PC-3 (cell line): ENCODE data around the gene EVI2A. TPM values are rescaled to one million over a fixed set of nuclear protein-coding genes. Genes with fewer than 3 reads are reported as not detected.

Experiments used
- ATAC-seq: fragments of 200-7000 bp; cut with Tn5 transposase; 2 replicates; pipeline ENCODE4 v1.9.1; 2020; ENCODE audit warnings: mild to moderate bottlenecking, moderate library complexity
- BruUV-seq: library from RNA; stranded (reverse); fragments of 400-500 nt; replicated peaks from 2 replicates; lab custom pipeline; 2021; lab: Mats Ljungman, UMichigan
- CTCF ChIA-PET: fragments of 300-600 bp; sonication (Branson Sonifier 250); formaldehyde crosslinking; loops from one replicate; lab custom pipeline; 2022; ENCODE audit warnings: antibody characterized with exemption; lab: Charles Lee
- POLR2A ChIA-PET: fragments of 300-600 bp; sonication (Branson Sonifier 250); formaldehyde crosslinking; loops from one replicate; lab custom pipeline; 2022; ENCODE audit warnings: antibody characterized with exemption; ENCODE audit not compliant: unreplicated experiment; lab: Charles Lee
- DNase-seq: peaks from one replicate; pipeline ENCODE4 v3.0.0-alpha.2; 2015
- H2AFZ ChIP-seq: fragments of 300-600 bp; sonication (generic); 2 replicates; pipeline ENCODE4 v1.6.0; 2016; ENCODE audit warnings: antibody characterized with exemption, low read length
- H3F3A ChIP-seq: fragments of 300-600 bp; sonication (generic); one replicate; pipeline ENCODE4 v1.6.0; 2017; ENCODE audit warnings: antibody characterized with exemption, low read length, control low read depth, mild to moderate bottlenecking; ENCODE audit not compliant: unreplicated experiment
- H3K27ac ChIP-seq: fragments of 300-600 bp; sonication (generic); 2 replicates; pipeline ENCODE4 v1.5.1; 2016; ENCODE audit warnings: mild to moderate bottlenecking, low read length
- H3K27me3 ChIP-seq: fragments of 300-600 bp; sonication (generic); 2 replicates; pipeline ENCODE4 v1.6.1; 2016; ENCODE audit warnings: low read length, mixed read lengths
- H3K36me3 ChIP-seq: fragments of 300-600 bp; sonication (generic); 2 replicates; pipeline ENCODE4 v1.6.1; 2016; ENCODE audit warnings: low read depth, mixed run types, low read length, mixed read lengths
- H3K4me1 ChIP-seq: fragments of 300-600 bp; sonication (generic); 2 replicates; pipeline ENCODE4 v1.5.1; 2016; ENCODE audit warnings: low read length; ENCODE audit not compliant: insufficient read depth
- H3K4me2 ChIP-seq: fragments of 300-600 bp; sonication (generic); 2 replicates; pipeline ENCODE4 v1.6.0; 2016; ENCODE audit warnings: low read length
- H3K4me3 ChIP-seq: fragments of 300-600 bp; sonication (generic); 2 replicates; pipeline ENCODE4 v1.5.1; 2016; ENCODE audit warnings: mild to moderate bottlenecking, low read length, mixed read lengths
- H3K79me2 ChIP-seq: fragments of 300-600 bp; sonication (generic); 2 replicates; pipeline ENCODE4 v1.6.1; 2017; ENCODE audit warnings: low read length, mixed read lengths
- H3K9ac ChIP-seq: fragments of 300-600 bp; sonication (generic); 2 replicates; pipeline ENCODE4 v1.6.0; 2016; ENCODE audit warnings: mild to moderate bottlenecking, low read length
- H3K9me2 ChIP-seq: fragments of 300-600 bp; sonication (generic); replicated peaks from 2 replicates; pipeline ENCODE4 v1.6.1; 2016; ENCODE audit warnings: mixed run types, low read length, mixed read lengths
- H3K9me3 ChIP-seq: fragments of 300-600 bp; sonication (generic); 2 replicates; pipeline ENCODE4 v1.6.1; 2016; ENCODE audit warnings: low read length, mixed read lengths
- H4K20me1 ChIP-seq: fragments of 300-600 bp; sonication (generic); 2 replicates; pipeline ENCODE4 v1.6.1; 2016; ENCODE audit warnings: low read length, mixed read lengths
- EZH2 ChIP-seq: fragments of 300-600 bp; sonication (generic); IDR thresholded peaks from one replicate; pipeline ENCODE4 v1.6.1; 2017; ENCODE audit warnings: antibody characterized with exemption, mild to moderate bottlenecking, low read length; ENCODE audit not compliant: unreplicated experiment
- EZH2phosphoT487 ChIP-seq: fragments of 300-600 bp; sonication (generic); IDR thresholded peaks from 2 replicates; pipeline ENCODE4 v1.6.1; 2018; ENCODE audit warnings: mild to moderate bottlenecking, antibody characterized with exemption, low read length, borderline replicate concordance
- intact Hi-C: fragments of 100-400 bp; cut with micrococcal nuclease; formaldehyde crosslinking; loops from 2 replicates; pipeline ENCODE4 v1.9.0; 2023
- total RNA-seq: library from RNA; depleted of rRNA; stranded (reverse); fragments of >200 nt; gene quantifications from 2 replicates; pipeline ENCODE4 v1.2.3, GENCODE V29; 2014
- TF ChIP-seq, protein P1 (sequence below): fragments of 300-600 bp; sonication (generic); conservative IDR thresholded peaks from 2 replicates; pipeline ENCODE4 v1.5.1; 2017; ENCODE audit warnings: antibody characterized with exemption, low read depth, mild to moderate bottlenecking, low read length

Gene EVI2A
- total RNA-seq, 1 experiment from 2014 or later: not detected

DNA sequence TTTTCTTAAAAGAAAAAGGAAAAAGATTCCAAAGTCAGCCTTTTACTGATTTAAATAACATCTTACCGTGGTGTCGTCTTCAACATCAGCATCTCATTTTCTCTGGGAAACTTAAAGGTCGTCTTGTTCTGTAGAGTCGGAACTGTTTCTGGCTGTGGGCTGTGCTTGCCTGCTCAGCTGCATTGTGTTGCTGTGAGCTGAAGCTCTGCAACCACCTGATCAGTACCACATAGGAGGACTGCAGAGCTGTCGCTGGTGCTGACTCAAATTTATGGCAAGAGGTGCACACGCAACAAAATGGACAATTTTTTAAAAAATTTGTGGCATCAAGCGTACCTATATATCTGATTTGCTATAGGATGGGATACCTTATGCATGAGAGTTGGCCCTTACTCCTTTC is 24.3 kb downstream of the EVI2A start, which contains the start of gene OMG:
OMG (minus strand) TSS at position 150 of the 400 bp plus-strand sequence. CDS start 908 bp downstream, outside the sequence.
- no peak within 1 kb of the TSS for H3K27ac ChIP-seq
- DNase-seq: no peak

DNA sequence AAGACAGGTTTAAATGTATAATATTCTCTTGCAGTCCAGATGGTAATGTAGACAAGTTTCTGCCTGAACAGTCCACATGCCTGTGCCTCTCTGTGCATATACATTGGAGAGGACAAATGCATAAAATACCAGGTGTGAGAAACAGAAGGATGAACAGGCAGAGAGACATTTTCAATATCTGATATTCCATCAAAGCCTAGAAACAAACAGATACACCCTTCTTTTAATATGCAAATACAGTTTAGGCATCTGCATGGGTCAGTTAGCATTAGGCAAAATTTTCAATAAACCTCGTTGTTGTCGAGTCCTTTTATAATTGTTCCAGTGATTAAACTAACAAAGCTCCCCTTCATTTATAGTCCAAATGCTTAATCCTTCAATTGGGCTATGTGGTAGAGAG is 25.3 kb downstream of the EVI2A start:
- ATAC-seq: no peak
- Histone ChIP-seq H3K4me1 (no peaks in the 10 kb centered on the region), H3K4me3 (no peak overlapping the region), H3K9me3 (no peaks in the 10 kb centered on the region), H3K9ac (no peak overlapping the region), H3K4me2 (no peak overlapping the region), H3K9me2 (no peaks in the 10 kb centered on the region), H3F3A (no peaks in the 10 kb centered on the region), H3K79me2 (no peaks in the 10 kb centered on the region), H3K27me3 (no peaks in the 10 kb centered on the region), H3K36me3 (no peaks in the 10 kb centered on the region), H3K27ac (no peak overlapping the region), H4K20me1 (no peaks in the 10 kb centered on the region), H2AFZ (no peak overlapping the region)
- no peak for DNase-seq
- TF ChIP-seq EZH2 (no peak), EZH2phosphoT487 (no peak)
- TF ChIP-seq, protein P1, sequence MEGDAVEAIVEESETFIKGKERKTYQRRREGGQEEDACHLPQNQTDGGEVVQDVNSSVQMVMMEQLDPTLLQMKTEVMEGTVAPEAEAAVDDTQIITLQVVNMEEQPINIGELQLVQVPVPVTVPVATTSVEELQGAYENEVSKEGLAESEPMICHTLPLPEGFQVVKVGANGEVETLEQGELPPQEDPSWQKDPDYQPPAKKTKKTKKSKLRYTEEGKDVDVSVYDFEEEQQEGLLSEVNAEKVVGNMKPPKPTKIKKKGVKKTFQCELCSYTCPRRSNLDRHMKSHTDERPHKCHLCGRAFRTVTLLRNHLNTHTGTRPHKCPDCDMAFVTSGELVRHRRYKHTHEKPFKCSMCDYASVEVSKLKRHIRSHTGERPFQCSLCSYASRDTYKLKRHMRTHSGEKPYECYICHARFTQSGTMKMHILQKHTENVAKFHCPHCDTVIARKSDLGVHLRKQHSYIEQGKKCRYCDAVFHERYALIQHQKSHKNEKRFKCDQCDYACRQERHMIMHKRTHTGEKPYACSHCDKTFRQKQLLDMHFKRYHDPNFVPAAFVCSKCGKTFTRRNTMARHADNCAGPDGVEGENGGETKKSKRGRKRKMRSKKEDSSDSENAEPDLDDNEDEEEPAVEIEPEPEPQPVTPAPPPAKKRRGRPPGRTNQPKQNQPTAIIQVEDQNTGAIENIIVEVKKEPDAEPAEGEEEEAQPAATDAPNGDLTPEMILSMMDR: no peak
- BruUV-seq: no TSS peak
- CTCF ChIA-PET: no interaction called here
- intact Hi-C loops: no loop called here
- POLR2A ChIA-PET: no interaction called here

More for the DNA sequence above, 24.3 kb downstream of the EVI2A start, which contains the start of gene OMG:
- ChIA-PET CTCF (no interaction called here), POLR2A (no interaction called here)
- Histone ChIP-seq H3K27me3 (no peaks in the 10 kb centered on the region), H3K36me3 (no peaks in the 10 kb centered on the region), H3K9me2 (no peaks in the 10 kb centered on the region), H3K9ac (no peak within 1 kb of the TSS), H3K9me3 (no peaks in the 10 kb centered on the region), H3F3A (no peaks in the 10 kb centered on the region), H3K4me1 (no peaks in the 10 kb centered on the region), H3K4me3 (no peak within 1 kb of the TSS), H4K20me1 (no peaks in the 10 kb centered on the region), H3K79me2 (no peaks in the 10 kb centered on the region), H2AFZ (no peak within 1 kb of the TSS), H3K4me2 (no peak within 1 kb of the TSS)
- ATAC-seq: no peak
- intact Hi-C loops: no loop called here
- TF ChIP-seq EZH2phosphoT487 (no peak), EZH2 (no peak)
- TF ChIP-seq, protein P1: no peak
- no TSS peak for BruUV-seq

DNA sequence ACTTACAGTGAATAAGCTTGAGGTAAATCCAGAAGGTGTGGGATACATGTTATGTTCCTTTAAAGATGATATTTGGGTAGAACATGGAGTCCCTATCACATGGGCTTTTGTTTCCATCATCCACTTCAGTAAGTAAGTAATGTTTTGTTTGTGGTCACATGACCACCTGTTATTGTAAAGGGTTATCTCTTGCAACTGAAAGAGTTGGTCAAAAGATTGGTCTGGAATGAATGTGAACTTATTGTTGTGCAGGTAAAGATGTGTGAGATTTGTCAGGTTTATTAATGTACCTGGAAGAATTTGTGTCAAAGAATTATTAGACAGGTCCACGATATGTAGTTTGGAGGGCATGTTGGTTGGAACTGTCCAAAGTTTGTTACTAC is 25.9 kb downstream of the EVI2A start:
- POLR2A ChIA-PET: no interaction called here
- Histone ChIP-seq H3K4me1 (peaks cover under 1% of the 10 kb centered on the region), H3K9me3 (no peaks in the 10 kb centered on the region), H2AFZ (no peak overlapping the region), H4K20me1 (no peaks in the 10 kb centered on the region), H3F3A (no peaks in the 10 kb centered on the region), H3K4me2 (no peak overlapping the region), H3K9ac (no peak overlapping the region), H3K4me3 (no peak overlapping the region), H3K9me2 (no peaks in the 10 kb centered on the region), H3K36me3 (no peaks in the 10 kb centered on the region), H3K27me3 (no peaks in the 10 kb centered on the region), H3K27ac (no peak overlapping the region), H3K79me2 (no peaks in the 10 kb centered on the region)
- DNase-seq (no peak), ATAC-seq (no peak)
- BruUV-seq: no TSS peak
- TF ChIP-seq EZH2 (no peak), EZH2phosphoT487 (no peak)
- TF ChIP-seq, protein P1: no peak
- intact Hi-C loops: no loop called here
- CTCF ChIA-PET: no interaction called here
